Progenitor cell of endocrine pancreas (in vitro differentiated cells): ENCODE measurements around the gene NOS2. TPM values are rescaled to one million over a fixed set of nuclear protein-coding genes. Genes with fewer than 3 reads are reported as not detected.

ENCODE experiments used
- DNase-seq: peaks from one replicate; pipeline ENCODE4 v3.0.0; 2021; ENCODE audit warnings: low spot score; ENCODE audit not compliant: unreplicated experiment
- H3K27ac Mint-ChIP-seq: 2 replicates; pipeline ENCODE4 v1.8.0; 2021; ENCODE audit warnings: mild to moderate bottlenecking, moderate library complexity, mixed read lengths
- H3K27me3 Mint-ChIP-seq: 2 replicates; pipeline ENCODE4 v1.8.0; 2021; ENCODE audit warnings: mixed read lengths
- H3K36me3 Mint-ChIP-seq: 2 replicates; pipeline ENCODE4 v1.8.0; 2022; ENCODE audit warnings: mixed read lengths; ENCODE audit not compliant: insufficient read depth
- H3K4me1 Mint-ChIP-seq: 2 replicates; pipeline ENCODE4 v1.8.0; 2021; ENCODE audit warnings: low read depth, mixed read lengths
- H3K4me3 Mint-ChIP-seq: 2 replicates; pipeline ENCODE4 v1.8.0; 2021; ENCODE audit warnings: low read depth, mild to moderate bottlenecking, moderate library complexity, mixed read lengths
- H3K9me3 Mint-ChIP-seq: 2 replicates; pipeline ENCODE4 v1.8.0; 2021; ENCODE audit warnings: low read depth, mixed read lengths
- total RNA-seq: library from RNA; stranded (reverse); gene quantifications from 2 replicates; pipeline ENCODE4 v1.2.1, GENCODE V29; 2021
- TF ChIP-seq, protein P1 (sequence below): fragments of 200-600 bp; sonication (generic); IDR thresholded peaks from one replicate; pipeline ENCODE4 v1.5.0; 2021; ENCODE audit warnings: antibody characterized with exemption, mild to moderate bottlenecking; ENCODE audit not compliant: unreplicated experiment

NOS2 gene
- total RNA-seq, 1 donor from 2014 or later = 1.6 TPM

DNA sequence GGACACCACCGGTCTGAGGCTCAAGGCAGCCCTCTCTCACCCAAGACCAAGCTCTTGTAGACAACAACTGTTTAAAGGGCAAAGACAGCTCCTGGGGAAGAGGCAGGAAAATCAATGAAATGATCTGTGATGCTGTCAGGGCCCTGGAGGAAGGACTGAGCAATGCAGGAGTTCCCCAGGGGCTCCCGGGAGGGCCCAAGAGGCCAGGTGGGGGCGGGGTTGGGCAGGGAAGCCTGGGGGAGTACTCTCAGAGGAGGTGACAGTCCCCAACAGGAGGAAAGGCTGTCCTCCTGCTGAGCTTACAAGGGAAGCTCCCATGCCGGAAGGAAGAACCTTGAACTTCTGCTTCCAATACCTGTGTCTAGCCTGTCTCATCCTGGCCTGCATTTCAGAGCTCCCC lies 8.3 kb upstream of the NOS2 start:
- no peaks in the 10 kb centered on the region for H3K36me3 Mint-ChIP-seq
- H3K9me3 Mint-ChIP-seq = peaks cover 4% of the 10 kb centered on the region
- H3K27ac Mint-ChIP-seq = peak overlapping the region; percentile 41
- TF ChIP-seq, protein P1, sequence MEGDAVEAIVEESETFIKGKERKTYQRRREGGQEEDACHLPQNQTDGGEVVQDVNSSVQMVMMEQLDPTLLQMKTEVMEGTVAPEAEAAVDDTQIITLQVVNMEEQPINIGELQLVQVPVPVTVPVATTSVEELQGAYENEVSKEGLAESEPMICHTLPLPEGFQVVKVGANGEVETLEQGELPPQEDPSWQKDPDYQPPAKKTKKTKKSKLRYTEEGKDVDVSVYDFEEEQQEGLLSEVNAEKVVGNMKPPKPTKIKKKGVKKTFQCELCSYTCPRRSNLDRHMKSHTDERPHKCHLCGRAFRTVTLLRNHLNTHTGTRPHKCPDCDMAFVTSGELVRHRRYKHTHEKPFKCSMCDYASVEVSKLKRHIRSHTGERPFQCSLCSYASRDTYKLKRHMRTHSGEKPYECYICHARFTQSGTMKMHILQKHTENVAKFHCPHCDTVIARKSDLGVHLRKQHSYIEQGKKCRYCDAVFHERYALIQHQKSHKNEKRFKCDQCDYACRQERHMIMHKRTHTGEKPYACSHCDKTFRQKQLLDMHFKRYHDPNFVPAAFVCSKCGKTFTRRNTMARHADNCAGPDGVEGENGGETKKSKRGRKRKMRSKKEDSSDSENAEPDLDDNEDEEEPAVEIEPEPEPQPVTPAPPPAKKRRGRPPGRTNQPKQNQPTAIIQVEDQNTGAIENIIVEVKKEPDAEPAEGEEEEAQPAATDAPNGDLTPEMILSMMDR = no peak
- no peak for DNase-seq
- peaks cover 26% of the 10 kb centered on the region for H3K27me3 Mint-ChIP-seq
- H3K4me1 Mint-ChIP-seq = peaks cover 8% of the 10 kb centered on the region
- H3K4me3 Mint-ChIP-seq = no peak overlapping the region

DNA sequence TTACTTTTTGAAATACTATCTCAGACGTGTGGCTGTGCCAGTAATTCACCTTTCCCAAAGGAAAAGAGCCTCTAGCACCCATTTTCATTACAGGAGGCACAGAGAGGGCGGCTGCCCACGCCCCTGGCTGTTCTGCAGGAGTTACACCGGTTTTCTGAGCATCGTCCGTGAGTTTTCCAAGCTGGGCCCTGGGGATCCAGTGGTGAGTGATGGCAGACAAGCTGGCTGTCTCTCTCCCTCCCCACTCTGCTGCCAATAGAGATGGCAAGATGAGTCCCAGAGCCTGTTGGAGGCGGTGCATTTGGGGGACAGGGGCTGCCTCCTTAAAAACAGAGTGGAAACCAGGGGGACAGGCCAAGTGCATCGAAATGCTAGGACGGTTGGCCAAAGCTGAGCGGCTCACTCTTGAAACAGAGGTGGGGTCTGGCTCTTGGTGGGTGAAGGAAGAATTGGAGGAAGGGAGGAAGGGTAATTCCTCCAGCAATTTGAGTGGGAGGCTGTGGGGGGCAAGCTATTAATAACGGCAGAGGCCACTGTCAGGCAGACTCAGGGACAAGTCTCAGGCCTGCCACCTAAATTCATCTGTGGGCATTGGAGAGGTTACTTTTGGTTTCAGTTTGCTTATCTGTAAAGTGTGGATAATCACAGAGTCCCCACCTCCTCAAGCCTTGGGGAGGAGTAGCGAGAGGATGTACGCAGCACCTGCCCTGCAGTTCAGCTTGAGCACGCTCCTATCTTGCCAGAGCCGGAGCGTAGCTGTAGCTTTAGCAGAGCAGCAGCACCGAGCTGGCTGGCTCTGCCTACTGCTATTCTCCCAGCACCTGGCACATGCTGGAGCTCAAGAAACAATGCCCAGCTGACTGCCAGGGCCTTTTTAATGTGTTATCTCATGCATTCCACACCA lies 7.5 kb upstream of the NOS2 start:
- no peak for DNase-seq
- TF ChIP-seq, protein P1 = no peak
- Mint-ChIP-seq H3K9me3 (peaks cover 4% of the 10 kb centered on the region), H3K27ac (no peak overlapping the region), H3K4me1 (peaks cover 8% of the 10 kb centered on the region), H3K4me3 (no peak overlapping the region), H3K27me3 (peaks cover 29% of the 10 kb centered on the region), H3K36me3 (no peaks in the 10 kb centered on the region)

DNA sequence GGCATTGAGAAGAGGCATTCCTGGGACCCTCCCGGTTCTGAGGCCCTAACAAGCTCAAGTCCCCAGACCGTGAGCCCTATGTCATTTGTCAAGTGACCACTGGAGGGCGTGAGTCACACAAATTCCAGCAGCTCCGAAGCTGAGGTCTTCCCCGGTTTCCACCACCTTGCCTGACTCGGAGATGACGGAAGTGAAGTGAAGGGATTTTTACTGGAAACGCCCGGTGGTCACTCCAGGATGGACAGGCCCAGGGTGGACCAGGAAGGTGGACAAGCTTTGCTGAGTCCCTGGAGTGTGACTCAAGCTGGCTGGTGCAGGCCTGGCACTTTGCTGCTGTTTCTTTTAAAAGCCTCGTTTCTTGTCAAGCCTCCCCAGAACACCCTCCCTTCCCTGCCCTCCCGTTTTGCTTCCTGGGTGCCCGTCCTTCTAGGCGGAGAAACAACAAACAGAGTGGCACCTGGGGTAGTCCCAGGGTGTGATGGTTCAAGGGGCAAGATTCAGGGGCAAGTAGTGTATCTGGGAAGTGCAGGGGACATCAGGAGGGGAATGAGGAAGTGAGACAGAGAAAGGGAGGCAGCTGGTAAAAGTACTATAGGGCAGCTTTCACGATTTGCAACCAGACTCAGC lies 5.3 kb upstream of the NOS2 start:
- peaks cover 4% of the 10 kb centered on the region for H3K9me3 Mint-ChIP-seq
- peak overlapping the region; percentile 8 for H3K4me3 Mint-ChIP-seq
- H3K4me1 Mint-ChIP-seq = peaks cover 8% of the 10 kb centered on the region
- H3K27me3 Mint-ChIP-seq = peaks cover 29% of the 10 kb centered on the region
- H3K27ac Mint-ChIP-seq = peak overlapping the region; percentile 16
- no peaks in the 10 kb centered on the region for H3K36me3 Mint-ChIP-seq
- peak; percentile 83 for DNase-seq
- TF ChIP-seq, protein P1 = peak; percentile 80

DNA sequence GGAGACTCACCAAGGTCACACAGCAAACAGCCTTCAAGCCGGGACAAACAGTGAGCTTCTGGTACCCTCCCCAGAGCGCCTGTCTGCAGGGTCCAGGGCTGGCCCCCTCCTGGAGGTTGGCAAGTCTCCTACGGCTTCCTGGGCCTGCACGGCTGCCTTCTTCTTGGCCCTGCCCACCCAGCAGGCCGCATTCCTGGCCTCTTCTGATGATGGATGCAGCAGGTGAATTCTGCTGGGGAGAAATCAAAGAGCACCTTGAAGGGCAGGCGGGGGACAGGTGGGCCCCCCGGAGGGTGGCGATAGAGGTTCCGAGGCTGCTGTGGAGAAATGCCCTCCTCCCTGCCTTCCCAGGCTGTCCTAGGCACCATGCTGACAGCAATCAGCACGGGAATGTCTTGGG lies 3.8 kb upstream of the NOS2 start:
- Mint-ChIP-seq H3K4me1 (peaks cover 8% of the 10 kb centered on the region), H3K36me3 (no peaks in the 10 kb centered on the region), H3K4me3 (no peak overlapping the region), H3K27ac (no peak overlapping the region), H3K27me3 (peaks cover 33% of the 10 kb centered on the region), H3K9me3 (no peaks in the 10 kb centered on the region)
- no peak for DNase-seq
- TF ChIP-seq, protein P1 = no peak

DNA sequence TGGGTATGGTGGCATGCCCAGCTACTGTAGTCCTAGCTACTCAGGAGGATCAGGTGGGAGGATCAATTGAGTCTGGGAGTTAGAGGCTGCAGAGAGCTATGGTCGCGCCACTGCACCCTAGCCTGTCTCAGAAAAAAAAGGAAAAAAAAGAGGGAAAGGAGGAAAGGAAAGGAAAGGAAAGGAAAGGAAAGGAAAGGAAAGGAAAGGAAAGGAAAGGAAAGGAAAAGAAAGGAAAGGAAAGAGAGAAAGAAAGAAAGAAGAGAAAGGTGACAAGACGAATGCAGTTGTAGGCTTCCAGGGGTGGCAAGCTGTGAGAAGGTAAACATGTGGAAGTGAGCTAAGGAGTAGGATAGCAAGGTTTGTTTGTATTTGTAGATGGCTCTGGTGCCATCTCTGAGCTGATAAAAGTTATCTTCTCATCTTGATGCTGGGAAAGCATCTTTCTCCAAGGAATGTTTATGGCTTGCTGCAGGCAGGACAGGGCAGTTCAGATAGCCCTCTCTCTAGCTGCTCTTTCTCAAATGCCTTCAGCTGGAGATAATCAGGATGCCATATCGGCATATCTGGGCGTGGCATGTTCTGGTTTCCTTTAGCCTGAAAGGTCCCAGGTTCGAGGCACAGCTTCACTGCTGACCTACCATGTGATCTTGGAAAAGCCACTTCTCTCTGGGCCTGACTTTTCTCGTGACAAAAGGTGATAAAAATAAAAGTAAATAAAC lies 2.8 kb upstream of the NOS2 start:
- no peaks in the 10 kb centered on the region for H3K36me3 Mint-ChIP-seq
- no peak for DNase-seq
- H3K4me1 Mint-ChIP-seq = peaks cover 8% of the 10 kb centered on the region
- peaks cover 42% of the 10 kb centered on the region for H3K27me3 Mint-ChIP-seq
- H3K9me3 Mint-ChIP-seq = no peaks in the 10 kb centered on the region
- TF ChIP-seq, protein P1 = no peak
- no peak overlapping the region for H3K4me3 Mint-ChIP-seq
- no peak overlapping the region for H3K27ac Mint-ChIP-seq
